Measurements from ENCODE around the gene PLVAP.

GRCh38 chr19:17337675-17338432, 39.3 kb downstream of the PLVAP start:
- TF ChIP-seq CTCF (IDR thresholded peaks at IDR 0.05) (no peak), POLR2A (IDR thresholded peaks at IDR 0.05) (no peak), POLR2AphosphoS5 (IDR thresholded peaks at IDR 0.05; ENCODE audit: insufficient read depth in 1 of 2, low read depth in 1 of 2) (peak in 1 of 2 donors; percentile 12)

All from vagina (tissue), 2 donors.